IPS-15b (cell line): ENCODE results near the gene FTO.
A peak's percentile ranks its signal among the peaks of the same experiment; 100 is the strongest.

ENCODE experiments used
- H3K27me3 ChIP-seq: one replicate; pipeline ENCODE4 v1.6.1; 2013; ENCODE audit warnings: low read length; ENCODE audit not compliant: control insufficient read depth, insufficient read depth
- H3K36me3 ChIP-seq: one replicate; pipeline ENCODE4 v1.6.1; 2013; ENCODE audit warnings: low read length; ENCODE audit not compliant: control insufficient read depth, insufficient read depth
- H3K4me1 ChIP-seq: one replicate; pipeline ENCODE4 v1.6.1; 2013; ENCODE audit warnings: mild to moderate bottlenecking, low read length; ENCODE audit not compliant: control insufficient read depth, insufficient read depth
- H3K4me3 ChIP-seq: one replicate; pipeline ENCODE4 v1.5.1; 2013; ENCODE audit warnings: low read depth, low read length
- H3K9ac ChIP-seq: one replicate; pipeline ENCODE4 v1.6.1; 2013; ENCODE audit warnings: low read depth, mild to moderate bottlenecking, low read length
- H3K9me3 ChIP-seq: one replicate; pipeline ENCODE4 v1.6.1; 2013; ENCODE audit warnings: mild to moderate bottlenecking, low read length; ENCODE audit not compliant: control insufficient read depth, insufficient read depth

The FTO gene

DNA sequence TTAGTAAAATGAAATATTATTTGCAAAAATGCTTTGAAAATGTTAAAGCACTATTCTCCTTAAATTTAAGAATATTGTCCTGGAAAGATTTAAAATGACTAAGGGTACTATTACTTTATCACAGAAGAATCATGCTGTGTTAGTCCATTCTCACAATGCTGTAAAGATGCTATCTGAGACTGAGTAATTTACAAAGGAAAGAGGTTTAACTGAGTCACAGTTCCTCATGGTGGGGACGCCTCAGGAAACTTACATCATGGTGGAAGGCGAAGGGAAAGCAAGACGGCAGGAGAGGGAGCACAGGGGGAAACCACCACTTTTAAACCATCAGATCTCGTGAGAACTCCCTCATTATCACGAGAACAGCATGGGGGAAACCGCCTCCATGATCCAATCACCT, 337.0 kb downstream of the FTO start:
- H3K9me3 ChIP-seq = no peaks in the 10 kb centered on the region
- no peak overlapping the region for H3K9ac ChIP-seq
- H3K27me3 ChIP-seq = no peaks in the 10 kb centered on the region
- no peaks in the 10 kb centered on the region for H3K36me3 ChIP-seq
- no peaks in the 10 kb centered on the region for H3K4me1 ChIP-seq
- no peak overlapping the region for H3K4me3 ChIP-seq

DNA sequence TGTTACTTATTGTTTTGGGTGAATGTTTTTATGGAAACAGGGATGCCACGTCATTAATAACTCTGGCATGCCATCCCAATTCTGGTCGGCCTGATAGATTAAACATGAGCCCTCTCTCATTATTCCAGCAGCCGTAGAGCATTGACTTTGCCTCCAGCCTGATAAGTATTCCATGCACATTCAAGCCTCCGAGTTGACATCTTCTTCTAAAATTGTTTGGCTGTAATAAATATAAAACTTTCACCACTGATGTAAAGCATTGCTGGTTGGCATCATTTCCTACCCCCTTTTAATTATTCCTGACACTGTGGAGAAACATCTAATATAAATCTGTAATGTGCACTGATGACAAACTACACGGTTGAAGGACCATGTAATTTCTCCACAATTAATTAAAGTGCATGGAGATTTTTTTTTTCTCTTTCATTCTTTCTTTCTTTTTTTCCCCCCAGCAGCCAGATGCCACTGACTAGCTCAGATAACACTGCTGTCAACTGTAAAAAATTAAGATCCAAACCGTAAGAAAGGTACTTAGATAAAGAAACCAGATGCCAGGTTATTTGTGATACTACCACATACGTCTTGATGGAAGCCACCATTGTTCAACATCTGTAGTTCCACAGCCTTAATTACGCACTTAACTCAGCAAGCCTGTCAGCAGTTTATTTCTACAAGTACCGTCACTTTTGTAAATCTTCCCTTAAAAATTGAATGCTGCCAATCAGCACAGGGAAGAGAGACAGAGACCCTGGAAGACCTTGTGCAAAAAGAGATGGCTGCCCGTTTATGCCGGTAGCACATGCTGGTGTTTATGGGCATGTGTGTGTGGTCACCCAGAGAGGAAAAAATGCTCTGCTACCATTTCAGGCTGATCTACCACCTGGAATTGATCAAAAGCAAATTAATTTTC, 344.9 kb downstream of the FTO start:
- H3K9ac ChIP-seq = no peak overlapping the region
- H3K27me3 ChIP-seq = no peaks in the 10 kb centered on the region
- no peaks in the 10 kb centered on the region for H3K9me3 ChIP-seq
- H3K4me1 ChIP-seq = peaks cover 36% of the 10 kb centered on the region
- H3K4me3 ChIP-seq = no peak overlapping the region
- no peaks in the 10 kb centered on the region for H3K36me3 ChIP-seq

DNA sequence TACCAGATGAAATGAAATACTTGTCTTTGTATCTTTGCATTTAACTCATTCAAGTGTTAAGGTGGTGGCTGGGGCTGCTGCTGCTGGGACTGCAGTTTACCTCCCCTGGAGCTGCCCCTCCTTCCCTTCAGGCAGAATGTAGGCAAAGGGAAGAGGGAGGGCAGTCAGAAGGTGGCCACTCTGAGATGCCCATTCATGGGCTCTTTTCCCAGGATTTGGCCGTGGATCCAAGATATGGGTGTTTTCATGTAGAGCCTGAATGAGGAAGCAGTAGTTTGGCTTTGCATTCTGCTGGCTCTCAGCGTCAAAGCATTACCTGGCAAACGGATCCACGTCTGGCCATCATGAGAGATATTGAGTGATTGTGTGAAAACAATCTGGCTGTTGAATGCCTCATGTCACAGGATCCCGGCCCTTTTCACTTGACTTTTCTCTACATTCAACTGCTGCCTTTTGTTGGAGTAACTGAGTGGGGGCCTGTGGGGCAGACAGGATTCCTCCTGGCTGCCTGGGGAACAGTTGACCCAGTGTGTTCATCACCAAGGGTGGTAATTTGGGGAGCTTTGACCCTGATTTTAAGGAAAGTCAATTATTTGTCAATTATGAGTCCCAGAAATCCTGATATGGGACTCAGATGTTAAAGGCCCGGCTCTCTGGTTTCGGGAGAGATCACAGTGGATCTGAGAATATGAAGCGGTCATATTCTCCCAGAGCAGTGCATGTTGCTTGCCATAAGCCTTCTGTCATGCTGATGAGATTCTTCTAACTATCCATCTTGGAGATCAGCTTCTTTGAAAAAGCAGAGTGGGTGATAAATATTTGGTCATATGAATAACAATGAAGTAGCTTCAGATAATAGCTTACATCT, 345.9 kb downstream of the FTO start:
- Histone ChIP-seq H3K9ac (no peak overlapping the region), H3K9me3 (no peaks in the 10 kb centered on the region), H3K4me1 (peaks cover 46% of the 10 kb centered on the region), H3K4me3 (no peak overlapping the region), H3K27me3 (peaks cover 3% of the 10 kb centered on the region), H3K36me3 (no peaks in the 10 kb centered on the region)

DNA sequence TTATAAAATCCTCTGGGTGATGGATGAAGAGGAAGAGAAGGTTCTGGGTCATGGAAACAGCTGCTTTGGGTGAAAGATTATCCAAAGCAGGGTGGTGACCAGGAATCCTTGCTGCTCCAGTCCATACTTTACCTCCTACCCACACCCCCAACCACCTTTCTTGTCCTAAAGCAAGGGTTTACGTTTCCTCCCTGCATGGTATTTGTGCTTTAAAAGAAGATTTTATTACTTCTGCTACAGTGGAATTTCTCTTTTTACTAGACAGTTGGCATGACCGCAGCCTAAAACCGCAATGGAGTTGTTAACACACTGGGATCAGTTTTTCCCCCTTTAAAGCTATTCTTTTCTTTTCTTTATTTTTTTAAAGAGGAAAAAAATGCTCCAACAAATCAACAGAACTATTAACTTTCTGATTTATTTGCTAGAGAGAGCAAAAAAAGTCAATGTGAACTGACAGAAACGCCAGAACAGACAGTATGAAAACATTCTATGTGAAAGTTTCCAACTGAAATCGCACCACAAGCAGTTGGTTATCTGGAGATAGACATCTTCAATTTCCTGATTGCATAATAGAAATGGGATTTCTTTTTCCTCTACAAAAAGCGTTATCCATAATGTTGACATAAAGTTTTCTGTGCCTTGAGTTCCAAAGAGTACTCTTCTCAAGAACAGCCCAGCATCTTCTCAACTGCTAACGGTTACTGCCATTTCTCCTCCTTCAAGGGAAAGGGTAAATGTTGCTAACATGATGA, 346.7 kb downstream of the FTO start:
- Histone ChIP-seq H3K9ac (peak overlapping the region; percentile 17), H3K36me3 (no peaks in the 10 kb centered on the region), H3K27me3 (peaks cover 3% of the 10 kb centered on the region), H3K9me3 (no peaks in the 10 kb centered on the region), H3K4me1 (peaks cover 52% of the 10 kb centered on the region), H3K4me3 (no peak overlapping the region)

DNA sequence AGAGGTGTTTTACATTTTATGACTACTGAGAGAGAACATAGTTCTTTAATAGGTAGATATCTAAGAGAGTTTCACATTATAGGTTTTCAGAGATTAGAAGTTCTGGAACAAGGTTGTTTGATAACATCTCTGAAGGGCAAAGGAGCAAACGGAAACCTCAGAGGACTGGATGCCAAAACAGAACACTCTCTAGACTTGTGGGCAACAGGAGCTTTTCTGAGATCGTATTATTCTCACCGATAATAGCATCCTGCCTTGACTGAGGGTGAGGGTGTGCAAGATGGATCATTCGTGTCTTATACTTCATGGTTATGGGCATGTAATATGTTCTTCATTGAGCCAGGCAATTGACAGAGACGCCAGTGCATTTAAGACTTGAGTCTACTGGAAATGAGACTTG, 347.9 kb downstream of the FTO start:
- H3K4me3 ChIP-seq = no peak overlapping the region

DNA sequence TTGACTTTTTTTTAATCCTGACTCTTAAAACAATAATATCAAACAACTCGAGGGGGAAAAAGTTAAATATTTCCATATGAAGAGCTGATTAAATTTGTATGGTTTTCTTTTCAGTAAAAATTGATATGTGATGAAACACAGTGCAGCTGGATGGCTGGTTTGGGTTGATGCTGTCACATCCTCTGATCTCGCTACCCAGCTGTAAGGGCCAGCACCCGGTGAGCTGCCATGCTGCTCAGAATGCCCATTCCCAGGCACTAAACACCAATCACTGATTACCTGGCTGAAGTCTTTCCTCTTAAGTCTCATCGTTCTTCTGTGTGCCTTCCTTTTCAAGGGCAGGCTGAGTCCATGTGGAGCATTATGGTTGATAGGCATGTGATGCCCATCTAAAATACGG, 348.3 kb downstream of the FTO start:
- Histone ChIP-seq H3K4me1 (peaks cover 52% of the 10 kb centered on the region), H3K4me3 (no peak overlapping the region), H3K9me3 (no peaks in the 10 kb centered on the region), H3K9ac (no peak overlapping the region), H3K36me3 (no peaks in the 10 kb centered on the region), H3K27me3 (peaks cover 3% of the 10 kb centered on the region)

More for the DNA sequence above, 347.9 kb downstream of the FTO start:
- Histone ChIP-seq H3K9ac (no peak overlapping the region), H3K27me3 (peaks cover 3% of the 10 kb centered on the region), H3K9me3 (no peaks in the 10 kb centered on the region), H3K36me3 (no peaks in the 10 kb centered on the region), H3K4me1 (peaks cover 52% of the 10 kb centered on the region)

DNA sequence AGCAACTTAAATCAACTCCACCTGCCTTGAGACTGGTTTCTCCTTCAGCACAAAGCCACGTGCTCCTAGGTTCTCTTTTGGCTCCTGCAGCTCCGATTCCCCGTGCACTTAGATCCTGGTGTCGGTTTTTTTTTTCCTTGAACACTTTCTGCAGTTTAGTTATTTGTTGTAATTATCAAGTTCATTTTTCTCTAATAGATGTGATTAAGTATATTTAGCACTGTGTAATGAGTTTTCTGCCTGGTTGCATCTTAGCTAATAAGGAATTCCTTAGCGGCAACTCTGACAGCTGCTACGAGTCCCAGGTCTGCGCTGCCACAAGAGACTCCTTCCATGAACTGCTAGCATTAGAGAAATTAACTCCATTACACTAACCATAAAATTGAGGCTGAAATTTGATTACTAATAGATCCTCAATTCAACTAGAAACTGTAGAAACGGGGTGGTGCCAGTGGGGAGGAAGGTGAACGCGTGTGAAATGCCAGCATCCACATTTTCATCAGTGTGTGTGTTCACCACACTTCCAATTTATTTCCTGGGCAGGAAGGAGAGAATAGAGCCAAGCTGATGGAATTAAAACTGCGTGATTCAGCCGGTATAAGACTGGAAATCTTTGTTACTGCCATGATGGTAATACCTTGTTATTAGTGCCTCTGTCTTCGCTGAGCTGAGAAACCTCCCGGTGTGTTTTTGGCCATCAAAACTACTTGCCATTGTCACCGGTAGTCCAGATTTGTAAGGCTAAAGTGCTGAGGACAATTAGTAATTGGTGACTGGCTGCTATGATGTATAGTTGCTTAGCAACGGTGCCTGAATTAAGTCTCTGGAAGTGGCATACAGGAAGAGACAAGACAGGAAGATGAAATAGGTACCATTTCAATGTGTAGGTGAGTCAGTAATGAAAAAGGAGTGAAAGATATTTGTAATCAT, 350.2 kb downstream of the FTO start:
- H3K4me1 ChIP-seq = peaks cover 48% of the 10 kb centered on the region

DNA sequence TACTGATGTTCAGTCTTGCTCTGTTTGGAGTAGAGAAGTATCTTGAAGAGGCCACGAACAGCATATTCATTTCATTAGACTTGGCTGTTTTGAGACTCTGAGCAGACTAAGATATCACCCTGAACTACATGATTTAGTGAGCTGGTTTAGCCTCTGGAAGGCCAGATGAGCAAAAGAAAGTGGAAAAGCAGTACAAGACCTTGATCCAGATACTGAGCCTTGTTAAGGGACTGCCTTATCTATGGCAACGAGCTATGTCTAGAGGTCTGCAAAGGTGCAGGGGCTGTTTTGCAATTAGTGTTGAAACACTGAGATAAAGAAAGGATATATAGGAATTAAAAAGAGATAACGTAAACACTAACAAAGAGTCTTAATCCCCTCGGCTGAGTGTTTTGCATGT, 351.2 kb downstream of the FTO start:
- Histone ChIP-seq H3K27me3 (peaks cover 3% of the 10 kb centered on the region), H3K9ac (no peak overlapping the region), H3K4me3 (no peak overlapping the region), H3K9me3 (no peaks in the 10 kb centered on the region), H3K4me1 (peaks cover 39% of the 10 kb centered on the region), H3K36me3 (no peaks in the 10 kb centered on the region)

More for the DNA sequence above, 350.2 kb downstream of the FTO start:
- Histone ChIP-seq H3K36me3 (no peaks in the 10 kb centered on the region), H3K9ac (no peak overlapping the region), H3K4me3 (no peak overlapping the region), H3K27me3 (peaks cover 3% of the 10 kb centered on the region), H3K9me3 (no peaks in the 10 kb centered on the region)

DNA sequence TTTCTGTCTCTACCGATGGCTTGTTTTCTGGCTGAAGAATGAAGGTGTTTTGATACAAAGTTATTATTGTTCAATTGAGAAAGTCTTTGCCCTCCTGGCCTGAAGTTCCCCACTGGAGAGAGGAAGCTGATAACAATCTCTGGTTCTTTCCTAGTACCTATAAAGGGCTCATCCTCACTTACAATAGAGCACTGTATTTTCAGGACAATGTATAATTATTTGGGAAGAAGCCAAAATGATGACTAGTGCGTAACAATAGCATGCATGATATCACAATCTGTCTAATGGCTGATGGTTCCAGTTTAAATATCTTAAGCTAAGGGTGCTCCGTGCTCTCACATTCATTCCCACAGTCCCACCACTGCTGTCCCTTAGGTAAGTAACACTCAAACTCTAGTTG, 351.9 kb downstream of the FTO start:
- H3K9me3 ChIP-seq = no peaks in the 10 kb centered on the region
- H3K9ac ChIP-seq = no peak overlapping the region
- H3K4me3 ChIP-seq = no peak overlapping the region
- peaks cover 3% of the 10 kb centered on the region for H3K27me3 ChIP-seq
- H3K36me3 ChIP-seq = no peaks in the 10 kb centered on the region
- peaks cover 33% of the 10 kb centered on the region for H3K4me1 ChIP-seq

DNA sequence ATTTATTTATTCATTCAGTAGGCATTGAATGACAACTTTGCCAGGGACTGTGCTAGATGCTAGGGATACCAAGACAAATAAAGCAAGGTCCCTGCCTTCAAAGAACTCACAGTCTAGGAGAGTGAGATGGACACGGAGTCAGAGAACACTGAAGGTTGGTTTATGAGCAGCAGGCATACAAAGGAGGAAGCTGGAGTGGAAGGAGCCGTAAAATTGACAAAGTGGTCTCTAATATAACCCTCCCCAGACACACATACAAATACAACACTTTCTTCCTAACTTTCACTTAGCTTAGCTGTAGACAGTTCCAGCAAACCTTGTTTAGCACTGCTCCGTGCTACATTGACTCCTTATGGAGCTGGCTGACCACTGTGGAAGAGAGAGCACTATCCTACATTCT, 353.0 kb downstream of the FTO start:
- peaks cover 3% of the 10 kb centered on the region for H3K27me3 ChIP-seq
- no peak overlapping the region for H3K4me3 ChIP-seq
- H3K36me3 ChIP-seq = no peaks in the 10 kb centered on the region

More for the DNA sequence above, 353.0 kb downstream of the FTO start:
- Histone ChIP-seq H3K9me3 (no peaks in the 10 kb centered on the region), H3K4me1 (peaks cover 24% of the 10 kb centered on the region), H3K9ac (no peak overlapping the region)
